Astrocyte of the cerebellum (primary cell): ENCODE results near the gene RIC1.
"Not testable (repeated sequence)": the region's sequence is repeated elsewhere in the genome, so short reads cannot be mapped to it uniquely, and the experiment has no call there.

Source experiments
- DNase-seq: peaks from one replicate; pipeline ENCODE4 v3.0.0-alpha.2; 2011; ENCODE audit warnings: low read depth
- H3K4me3 ChIP-seq: 2 replicates; pipeline ENCODE4 v1.5.1; 2011; ENCODE audit warnings: mild to moderate bottlenecking, low read depth, low read length, moderate library complexity
- CTCF ChIP-seq: IDR thresholded peaks from 2 replicates; pipeline ENCODE4 v1.5.1; 2012; ENCODE audit warnings: low read length, low read depth, moderate library complexity, mild to moderate bottlenecking; ENCODE audit errors: missing control alignments
- in situ Hi-C: cut with HindIII; loops from 2 replicates; pipeline ENCODE4 v1.10.0; 2017; ENCODE audit warnings: low sequenced_read_pairs

The RIC1 gene

GRCh38 chr9:5767968-5768932 is 139.3 kb downstream of the RIC1 start:
- in situ Hi-C loops: no loop called here
- no peak overlapping the region for H3K4me3 ChIP-seq
- no peak for DNase-seq
- TF ChIP-seq CTCF: no peak

- H3K4me3 ChIP-seq: no peak overlapping the region
- in situ Hi-C loops: no loop called here
Observed at GRCh38 chr9:5773324-5773999, 144.6 kb downstream of the RIC1 start.

GRCh38 chr9:5778805-5779204 is 149.9 kb downstream of the RIC1 start:
- no peak for TF ChIP-seq CTCF
- no peak for DNase-seq
- in situ Hi-C loops: no loop called here
- no peak overlapping the region for H3K4me3 ChIP-seq

More at GRCh38 chr9:5773324-5773999, 144.6 kb downstream of the RIC1 start:
- DNase-seq: peak; percentile 19
- peak; percentile 23 for TF ChIP-seq CTCF

DNA sequence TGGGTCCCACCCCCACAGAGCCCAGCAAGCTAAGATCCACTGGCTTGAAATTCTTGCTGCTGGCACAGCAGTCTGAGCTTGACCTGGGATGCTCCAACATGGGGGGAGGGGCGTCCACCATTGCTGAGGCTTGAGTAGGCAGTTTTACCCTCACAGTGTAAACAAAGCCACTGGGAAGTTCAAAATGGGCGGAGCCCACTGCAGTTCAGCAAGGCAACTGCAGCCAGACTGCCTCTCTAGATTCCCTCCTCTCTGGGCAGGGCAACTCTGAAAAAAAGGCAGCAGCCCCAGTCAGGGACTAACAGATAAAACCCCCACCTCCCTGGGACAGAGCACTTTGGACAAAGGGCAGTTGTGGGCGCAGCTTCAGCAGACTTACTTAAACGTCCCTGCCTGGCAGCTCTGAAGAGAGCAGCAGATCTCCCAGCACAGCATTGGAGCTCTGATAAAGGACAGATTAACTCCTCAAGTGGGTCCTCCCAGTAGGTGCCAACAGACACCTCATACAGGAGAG is 150.9 kb downstream of the RIC1 start:
- H3K4me3 ChIP-seq, DNase-seq, in situ Hi-C loops: not testable (repeated sequence)

DNA sequence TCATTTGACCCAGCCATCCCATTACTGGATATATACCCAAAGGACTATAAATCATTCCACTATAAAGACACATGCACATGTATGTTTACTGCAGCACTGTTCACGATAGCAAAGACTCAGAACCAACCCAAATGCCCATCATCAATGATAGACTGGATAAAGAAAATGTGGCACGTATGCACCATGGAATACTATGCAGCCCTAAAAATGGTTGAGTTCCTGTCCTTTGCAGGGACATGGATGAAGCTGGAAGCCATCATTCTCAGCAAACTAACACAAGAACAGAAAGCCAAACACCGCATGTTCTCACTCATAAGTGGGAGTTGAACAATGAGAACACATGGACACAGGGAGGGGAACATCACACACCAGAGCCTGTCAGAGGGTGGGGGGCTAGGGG is 154.5 kb downstream of the RIC1 start:
- in situ Hi-C loops, H3K4me3 ChIP-seq, DNase-seq: not testable (repeated sequence)

GRCh38 chr9:5783982-5784381 is 155.1 kb downstream of the RIC1 start:
- no peak for DNase-seq
- in situ Hi-C loops: no loop called here

More at GRCh38 chr9:5783982-5784381, 155.1 kb downstream of the RIC1 start:
- no peak overlapping the region for H3K4me3 ChIP-seq
- TF ChIP-seq CTCF: no peak
